ENCODE measurements around the gene STRIT1.
"Not testable (repeated sequence)": the region's sequence is repeated elsewhere in the genome, so short reads cannot be mapped to it uniquely, and the experiment has no call there.

Gene STRIT1

GRCh38 chr3:155270485-155271342, 22.8 kb downstream of the STRIT1 start:
- DNase-seq (ENCODE audit: low read depth), result no peak

GRCh38 chr3:155270063-155270462, 23.4 kb downstream of the STRIT1 start:
- no peak for DNase-seq (ENCODE audit: low read depth)

GRCh38 chr3:155262855-155263254, 30.6 kb downstream of the STRIT1 start:
- DNase-seq (ENCODE audit: low read depth), result not testable (repeated sequence)

GRCh38 chr3:155262295-155262694, 31.2 kb downstream of the STRIT1 start:
- no peak for DNase-seq (ENCODE audit: low read depth)

GRCh38 chr3:155254445-155254844, 39.0 kb downstream of the STRIT1 start:
- DNase-seq (ENCODE audit: low read depth), result no peak

GRCh38 chr3:155252535-155252934, 40.9 kb downstream of the STRIT1 start:
- DNase-seq (ENCODE audit: low read depth), result no peak

GRCh38 chr3:155252021-155252420, 41.5 kb downstream of the STRIT1 start:
- DNase-seq (ENCODE audit: low read depth), result no peak

GRCh38 chr3:155248531-155249187, 44.8 kb downstream of the STRIT1 start:
- DNase-seq (ENCODE audit: low read depth), result no peak

- DNase-seq (ENCODE audit: low read depth), result no peak
These were observed 48.8 kb downstream of the STRIT1 start for GRCh38 chr3:155244699-155245098.

- no peak for DNase-seq (ENCODE audit: low read depth)
These were observed 49.3 kb downstream of the STRIT1 start for GRCh38 chr3:155244216-155244615.

GRCh38 chr3:155243512-155243921, 50.0 kb downstream of the STRIT1 start:
- DNase-seq (ENCODE audit: low read depth), result no peak

- DNase-seq (ENCODE audit: low read depth), result no peak
These were observed 51.1 kb downstream of the STRIT1 start for GRCh38 chr3:155242342-155242741.

GRCh38 chr3:155241579-155241978, 51.9 kb downstream of the STRIT1 start:
- no peak for DNase-seq (ENCODE audit: low read depth)
